Measurements from ENCODE around the gene GPC5. TPM values are rescaled to one million over a fixed set of nuclear protein-coding genes. Genes with fewer than 3 reads are reported as not detected.

The GPC5 gene
- total RNA-seq, 4 donors from 2014 or later = 0.47 TPM; not detected in 3

- Histone ChIP-seq H3K4me1 (no peaks in the 10 kb centered on the region), H3K27ac (no peak overlapping the region), H3K4me3 (no peak overlapping the region), H3K9me3 (no peaks in the 10 kb centered on the region), H3K36me3 (no peaks in the 10 kb centered on the region), H3K27me3 (no peaks in the 10 kb centered on the region)
- TF ChIP-seq POLR2A (IDR thresholded peaks at IDR 0.05) = no peak
- no peak for TF ChIP-seq POLR2AphosphoS5 (IDR thresholded peaks at IDR 0.05)
- no peak for TF ChIP-seq EP300 (IDR thresholded peaks at IDR 0.05)
- TF ChIP-seq, protein P1, sequence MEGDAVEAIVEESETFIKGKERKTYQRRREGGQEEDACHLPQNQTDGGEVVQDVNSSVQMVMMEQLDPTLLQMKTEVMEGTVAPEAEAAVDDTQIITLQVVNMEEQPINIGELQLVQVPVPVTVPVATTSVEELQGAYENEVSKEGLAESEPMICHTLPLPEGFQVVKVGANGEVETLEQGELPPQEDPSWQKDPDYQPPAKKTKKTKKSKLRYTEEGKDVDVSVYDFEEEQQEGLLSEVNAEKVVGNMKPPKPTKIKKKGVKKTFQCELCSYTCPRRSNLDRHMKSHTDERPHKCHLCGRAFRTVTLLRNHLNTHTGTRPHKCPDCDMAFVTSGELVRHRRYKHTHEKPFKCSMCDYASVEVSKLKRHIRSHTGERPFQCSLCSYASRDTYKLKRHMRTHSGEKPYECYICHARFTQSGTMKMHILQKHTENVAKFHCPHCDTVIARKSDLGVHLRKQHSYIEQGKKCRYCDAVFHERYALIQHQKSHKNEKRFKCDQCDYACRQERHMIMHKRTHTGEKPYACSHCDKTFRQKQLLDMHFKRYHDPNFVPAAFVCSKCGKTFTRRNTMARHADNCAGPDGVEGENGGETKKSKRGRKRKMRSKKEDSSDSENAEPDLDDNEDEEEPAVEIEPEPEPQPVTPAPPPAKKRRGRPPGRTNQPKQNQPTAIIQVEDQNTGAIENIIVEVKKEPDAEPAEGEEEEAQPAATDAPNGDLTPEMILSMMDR (IDR thresholded peaks at IDR 0.05) = no peak
- 56 to 59% methylated on average over 1 of the region's 1 CpG for WGBS, 2 donors (ENCODE audit: low coverage in 1 of 2)
- no peak for ATAC-seq
Observed at GRCh38 chr13:91540158-91540736, 141.8 kb downstream of the GPC5 start.

- H3K4me1 ChIP-seq = no peaks in the 10 kb centered on the region
- no peak overlapping the region for H3K4me3 ChIP-seq
- H3K27me3 ChIP-seq = no peaks in the 10 kb centered on the region
- no peaks in the 10 kb centered on the region for H3K9me3 ChIP-seq
- TF ChIP-seq, protein P1 (IDR thresholded peaks at IDR 0.05) = no peak
- TF ChIP-seq POLR2AphosphoS5 (IDR thresholded peaks at IDR 0.05) (no peak), POLR2A (IDR thresholded peaks at IDR 0.05) (no peak), EP300 (IDR thresholded peaks at IDR 0.05) (no peak)
- 26 to 56% methylated on average over 3 of the region's 3 CpGs for WGBS, 2 donors (ENCODE audit: low coverage in 1 of 2)
- no peak for ATAC-seq
- H3K27ac ChIP-seq = no peak overlapping the region
- no peaks in the 10 kb centered on the region for H3K36me3 ChIP-seq
Observed at GRCh38 chr13:91544723-91545122, 146.3 kb downstream of the GPC5 start.

DNA sequence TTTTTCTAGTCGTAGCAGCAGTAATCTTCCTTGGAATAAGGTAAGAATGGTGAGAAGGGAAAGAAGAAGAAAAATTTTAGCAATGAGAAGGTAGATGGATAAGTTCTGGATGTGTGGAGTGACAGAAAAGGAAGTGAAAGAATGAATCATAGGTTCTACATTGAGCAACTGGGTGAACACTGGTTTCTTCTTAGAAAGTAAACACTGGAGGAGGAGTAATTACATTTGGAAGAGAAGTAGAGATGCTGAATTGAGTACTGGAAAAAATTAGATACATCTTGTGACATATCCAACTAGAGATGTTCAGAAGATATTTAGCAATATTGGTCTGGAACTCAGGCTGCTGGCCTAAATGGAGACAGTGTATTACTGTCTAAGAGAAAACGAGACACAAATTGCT, 148.5 kb downstream of the GPC5 start:
- TF ChIP-seq POLR2A (IDR thresholded peaks at IDR 0.05) (no peak), POLR2AphosphoS5 (IDR thresholded peaks at IDR 0.05) (no peak), EP300 (IDR thresholded peaks at IDR 0.05) (no peak)
- TF ChIP-seq, protein P1 (IDR thresholded peaks at IDR 0.05) = no peak
- no peaks in the 10 kb centered on the region for H3K4me1 ChIP-seq
- no peaks in the 10 kb centered on the region for H3K9me3 ChIP-seq
- no peak overlapping the region for H3K27ac ChIP-seq
- no peaks in the 10 kb centered on the region for H3K27me3 ChIP-seq
- ATAC-seq = no peak
- no peak overlapping the region for H3K4me3 ChIP-seq
- no peaks in the 10 kb centered on the region for H3K36me3 ChIP-seq
- WGBS, 2 donors (ENCODE audit: low coverage in 1 of 2) = 67 to 81% methylated on average over 2 of the region's 2 CpGs

GRCh38 chr13:91553584-91553983, 155.2 kb downstream of the GPC5 start:
- 72 to 73% methylated on average over 2 of the region's 2 CpGs for WGBS, 2 donors (ENCODE audit: low coverage in 1 of 2)
- TF ChIP-seq, protein P1 (IDR thresholded peaks at IDR 0.05) = no peak
- no peak for TF ChIP-seq POLR2A (IDR thresholded peaks at IDR 0.05)
- no peak for TF ChIP-seq EP300 (IDR thresholded peaks at IDR 0.05)
- ATAC-seq = no peak
- H3K27me3 ChIP-seq = no peaks in the 10 kb centered on the region
- H3K36me3 ChIP-seq = no peaks in the 10 kb centered on the region
- H3K4me1 ChIP-seq = no peaks in the 10 kb centered on the region
- H3K4me3 ChIP-seq = no peak overlapping the region
- no peak overlapping the region for H3K27ac ChIP-seq
- H3K9me3 ChIP-seq = no peaks in the 10 kb centered on the region

DNA sequence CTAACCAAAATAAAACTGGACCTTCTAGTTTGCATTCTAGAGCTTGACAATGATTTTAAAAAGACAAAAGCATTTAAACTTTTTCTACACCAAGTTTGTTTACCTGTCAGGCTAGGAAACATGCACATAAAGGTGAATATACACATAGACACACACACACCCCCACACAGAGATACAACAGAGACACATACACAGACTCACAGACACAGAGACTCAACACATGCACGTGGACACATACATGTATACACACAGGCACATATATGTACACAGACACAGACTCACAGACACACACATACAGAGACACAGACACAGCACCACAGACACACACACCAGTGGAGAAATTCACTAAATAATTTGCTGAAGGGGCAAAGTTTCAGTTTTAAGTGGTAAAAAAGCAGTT, 155.7 kb downstream of the GPC5 start:
- ATAC-seq = no peak

More for the DNA sequence above, 155.7 kb downstream of the GPC5 start:
- TF ChIP-seq POLR2A (IDR thresholded peaks at IDR 0.05) = no peak
- TF ChIP-seq EP300 (IDR thresholded peaks at IDR 0.05) = no peak
- TF ChIP-seq POLR2AphosphoS5 (IDR thresholded peaks at IDR 0.05) = no peak
- TF ChIP-seq, protein P1 (IDR thresholded peaks at IDR 0.05) = no peak
- H3K36me3 ChIP-seq = no peaks in the 10 kb centered on the region
- no peak overlapping the region for H3K27ac ChIP-seq
- H3K4me3 ChIP-seq = no peak overlapping the region
- 57% methylated on average over 1 of the region's 1 CpG; no CpG with 5 or more reads in 1 of the 2 donors for WGBS, 2 donors (ENCODE audit: low coverage in 1 of 2)
- no peaks in the 10 kb centered on the region for H3K4me1 ChIP-seq
- no peaks in the 10 kb centered on the region for H3K9me3 ChIP-seq
- no peaks in the 10 kb centered on the region for H3K27me3 ChIP-seq
